ENCODE measurements around the gene DUSP22. TPM values are rescaled to one million over a fixed set of nuclear protein-coding genes. Genes with fewer than 3 reads are reported as not detected.
A peak's percentile ranks its signal among the peaks of the same experiment; 100 is the strongest.

DUSP22 gene
- total RNA-seq, 1 donor from 2014 or later: 34.9 TPM

DNA sequence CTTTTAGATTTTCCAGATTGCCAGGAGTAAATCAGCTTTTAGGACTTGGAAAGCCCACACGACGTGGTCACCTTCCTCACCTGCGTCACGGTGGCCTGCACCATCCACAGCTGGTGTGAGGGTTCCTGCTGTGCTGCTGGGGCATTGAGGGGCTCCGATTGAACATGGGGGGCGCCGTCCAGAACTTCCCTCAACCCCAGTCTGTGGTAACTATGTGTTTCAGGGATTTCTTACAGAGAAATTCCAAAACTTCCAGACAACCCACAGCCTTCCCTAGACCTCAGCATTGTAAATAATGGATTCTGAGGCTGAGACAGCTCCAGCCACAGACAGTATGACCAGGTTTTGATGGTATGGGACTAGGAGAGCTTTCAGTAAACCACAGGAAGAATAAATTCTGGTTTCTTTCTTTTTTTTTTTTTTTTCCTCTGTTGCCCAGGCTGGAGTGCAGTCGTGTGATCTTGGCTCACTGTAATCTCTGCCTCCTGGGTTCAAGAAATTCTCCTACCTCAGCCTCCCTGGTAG is 52.6 kb downstream of the DUSP22 start:
- DNase-seq (ENCODE audit: low read depth) (peak; percentile 92), FAIRE-seq (no peak)
- no peak overlapping the region for H3K4me3 ChIP-seq (ENCODE audit: insufficient read depth, low read depth, low read length)
- Mint-ChIP-seq H3K27me3 (ENCODE audit: low read depth, unreplicated experiment) (peaks cover 3% of the 10 kb centered on the region), H3K4me1 (ENCODE audit: low read depth, unreplicated experiment) (peaks cover 11% of the 10 kb centered on the region), H3K9me3 (ENCODE audit: unreplicated experiment) (peaks cover 20% of the 10 kb centered on the region), H3K4me3 (ENCODE audit: unreplicated experiment) (no peak overlapping the region), H3K27ac (ENCODE audit: unreplicated experiment) (peak overlapping the region; percentile 88), H3K36me3 (ENCODE audit: low read depth, unreplicated experiment) (peaks cover 24% of the 10 kb centered on the region)
- no peak overlapping the region for H3K27ac ChIP-seq (ENCODE audit: low read depth, low read length)
- no peaks in the 10 kb centered on the region for H3K36me3 ChIP-seq (ENCODE audit: insufficient read depth, low read length)
- H3K4me1 ChIP-seq (ENCODE audit: insufficient read depth, low read length): peaks cover 6% of the 10 kb centered on the region
- no peaks in the 10 kb centered on the region for H3K9me3 ChIP-seq (ENCODE audit: insufficient read depth, low read depth, low read length)
- H2AFZ ChIP-seq (ENCODE audit: low read depth, low read length): no peak overlapping the region
- no peak overlapping the region for H3K9ac ChIP-seq (ENCODE audit: low read length)
- H3K79me2 ChIP-seq (ENCODE audit: insufficient read depth, low read length): no peaks in the 10 kb centered on the region
- no peak for TF ChIP-seq EZH2 (IDR thresholded peaks at IDR 0.05; ENCODE audit: insufficient read depth, low read length)
- TF ChIP-seq, protein P1, sequence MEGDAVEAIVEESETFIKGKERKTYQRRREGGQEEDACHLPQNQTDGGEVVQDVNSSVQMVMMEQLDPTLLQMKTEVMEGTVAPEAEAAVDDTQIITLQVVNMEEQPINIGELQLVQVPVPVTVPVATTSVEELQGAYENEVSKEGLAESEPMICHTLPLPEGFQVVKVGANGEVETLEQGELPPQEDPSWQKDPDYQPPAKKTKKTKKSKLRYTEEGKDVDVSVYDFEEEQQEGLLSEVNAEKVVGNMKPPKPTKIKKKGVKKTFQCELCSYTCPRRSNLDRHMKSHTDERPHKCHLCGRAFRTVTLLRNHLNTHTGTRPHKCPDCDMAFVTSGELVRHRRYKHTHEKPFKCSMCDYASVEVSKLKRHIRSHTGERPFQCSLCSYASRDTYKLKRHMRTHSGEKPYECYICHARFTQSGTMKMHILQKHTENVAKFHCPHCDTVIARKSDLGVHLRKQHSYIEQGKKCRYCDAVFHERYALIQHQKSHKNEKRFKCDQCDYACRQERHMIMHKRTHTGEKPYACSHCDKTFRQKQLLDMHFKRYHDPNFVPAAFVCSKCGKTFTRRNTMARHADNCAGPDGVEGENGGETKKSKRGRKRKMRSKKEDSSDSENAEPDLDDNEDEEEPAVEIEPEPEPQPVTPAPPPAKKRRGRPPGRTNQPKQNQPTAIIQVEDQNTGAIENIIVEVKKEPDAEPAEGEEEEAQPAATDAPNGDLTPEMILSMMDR (IDR thresholded peaks at IDR 0.05; ENCODE audit: insufficient read depth, low read depth, low read length): no peak
- no peaks in the 10 kb centered on the region for H3K27me3 ChIP-seq (ENCODE audit: insufficient read depth, low read length)
- H3K4me2 ChIP-seq (ENCODE audit: low read length): no peak overlapping the region
- peaks cover 13% of the 10 kb centered on the region for H4K20me1 ChIP-seq (ENCODE audit: insufficient read depth, low read length)

DNA sequence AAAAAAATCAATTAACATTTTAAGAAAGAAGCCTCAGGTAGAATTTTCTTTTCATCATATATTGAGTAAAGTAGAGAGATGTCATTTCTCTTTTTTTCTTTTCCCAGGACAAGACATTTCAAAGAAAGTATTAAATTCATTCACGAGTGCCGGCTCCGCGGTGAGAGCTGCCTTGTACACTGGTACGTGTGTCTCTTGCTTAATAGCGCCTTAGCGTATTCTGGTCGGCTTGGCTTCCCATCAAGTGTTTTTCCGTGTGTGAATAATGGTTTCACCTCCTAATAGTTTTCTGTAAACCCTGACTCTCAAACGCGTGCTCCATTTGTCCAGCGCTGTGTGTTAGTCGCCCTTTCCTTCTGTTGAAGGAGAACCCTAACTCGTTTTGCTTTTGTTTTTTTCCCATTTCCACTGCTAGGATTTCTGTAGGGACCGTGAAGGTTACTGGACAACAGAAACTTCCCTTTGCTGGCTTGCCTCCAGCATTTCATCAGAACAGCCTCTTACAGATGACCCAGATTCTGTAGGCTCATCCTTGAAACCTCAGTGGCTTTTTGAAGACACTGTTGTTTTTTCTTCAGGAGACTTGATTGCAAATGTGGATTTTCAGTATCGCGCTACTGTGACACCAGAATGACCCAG is 53.6 kb downstream of the DUSP22 start:
- FAIRE-seq: no peak
- TF ChIP-seq, protein P1 (IDR thresholded peaks at IDR 0.05; ENCODE audit: insufficient read depth, low read depth, low read length): no peak
- TF ChIP-seq EZH2 (IDR thresholded peaks at IDR 0.05; ENCODE audit: insufficient read depth, low read length): no peak

More for the DNA sequence above, 53.6 kb downstream of the DUSP22 start:
- peaks cover 6% of the 10 kb centered on the region for H3K4me1 ChIP-seq (ENCODE audit: insufficient read depth, low read length)
- Mint-ChIP-seq H3K4me1 (ENCODE audit: low read depth, unreplicated experiment) (peaks cover 11% of the 10 kb centered on the region), H3K27me3 (ENCODE audit: low read depth, unreplicated experiment) (peaks cover 3% of the 10 kb centered on the region), H3K9me3 (ENCODE audit: unreplicated experiment) (peaks cover 17% of the 10 kb centered on the region), H3K36me3 (ENCODE audit: low read depth, unreplicated experiment) (peaks cover 24% of the 10 kb centered on the region), H3K27ac (ENCODE audit: unreplicated experiment) (peak overlapping the region; percentile 88), H3K4me3 (ENCODE audit: unreplicated experiment) (no peak overlapping the region)
- H3K9ac ChIP-seq (ENCODE audit: low read length): no peak overlapping the region
- no peaks in the 10 kb centered on the region for H3K36me3 ChIP-seq (ENCODE audit: insufficient read depth, low read length)
- H3K27ac ChIP-seq (ENCODE audit: low read depth, low read length): no peak overlapping the region
- H3K9me3 ChIP-seq (ENCODE audit: insufficient read depth, low read depth, low read length): no peaks in the 10 kb centered on the region
- no peaks in the 10 kb centered on the region for H3K27me3 ChIP-seq (ENCODE audit: insufficient read depth, low read length)
- no peaks in the 10 kb centered on the region for H3K79me2 ChIP-seq (ENCODE audit: insufficient read depth, low read length)
- no peak overlapping the region for H3K4me3 ChIP-seq (ENCODE audit: insufficient read depth, low read depth, low read length)
- H2AFZ ChIP-seq (ENCODE audit: low read depth, low read length): no peak overlapping the region
- peak overlapping the region; percentile 47 for H3K4me2 ChIP-seq (ENCODE audit: low read length)
- peaks cover 13% of the 10 kb centered on the region for H4K20me1 ChIP-seq (ENCODE audit: insufficient read depth, low read length)
- peak; percentile 64 for DNase-seq (ENCODE audit: low read depth)
